HEK293 (cell line): Measurements from ENCODE around the gene POFUT2.

Experiments used
- ZBTB49 ChIP-seq: fragments of 450-650 bp; formaldehyde crosslinking; IDR thresholded peaks from 2 replicates; pipeline ENCODE4 v1.5.1; 2016; ENCODE audit warnings: missing biosample characterization, missing genetic modification characterization, low read depth
- ZNF530 ChIP-seq: fragments of 450-650 bp; formaldehyde crosslinking; IDR thresholded peaks from 2 replicates; pipeline ENCODE4 v1.5.1; 2016; ENCODE audit warnings: low read depth, missing biosample characterization, missing genetic modification characterization

DNA sequence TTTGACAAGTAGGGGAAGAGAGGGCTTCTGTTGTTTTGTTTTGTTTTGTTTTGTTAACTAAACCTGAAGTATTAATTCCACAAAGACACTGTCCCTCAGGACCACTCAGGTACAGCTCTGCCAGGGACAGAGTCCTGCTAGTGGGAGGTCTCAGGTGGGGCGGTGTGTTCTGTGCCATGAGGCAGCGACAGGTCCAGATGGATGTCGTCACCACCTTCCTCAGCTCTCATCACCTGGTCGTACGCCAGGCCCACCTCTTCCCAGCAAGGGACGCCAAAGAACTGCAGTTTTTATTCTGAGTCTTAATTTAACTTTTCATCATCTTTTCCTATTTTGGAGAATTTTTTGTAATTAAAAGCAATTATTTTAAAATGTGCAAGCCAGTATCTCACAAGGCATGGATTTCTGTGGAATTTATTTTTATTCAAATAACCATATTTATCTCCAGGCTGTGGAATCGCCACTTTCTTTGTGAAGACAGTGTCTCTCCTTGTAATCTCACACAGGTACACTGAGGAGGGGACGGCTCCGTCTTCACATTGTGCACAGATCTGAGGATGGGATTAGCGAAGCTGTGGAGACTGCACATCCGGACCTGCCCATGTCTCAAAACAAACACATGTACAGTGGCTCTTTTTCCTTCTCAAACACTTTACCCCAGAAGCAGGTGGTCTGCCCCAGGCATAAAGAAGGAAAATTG is 62.5 kb downstream of the POFUT2 start:
- no peak for TF ChIP-seq ZBTB49
- no peak for TF ChIP-seq ZNF530
